Glomerular visceral epithelial cell (primary cell): ENCODE measurements around the gene CCDC28B.
A peak's percentile ranks its signal among the peaks of the same experiment; 100 is the strongest.

Experiments
- DNase-seq: peaks from one replicate; pipeline ENCODE4 v3.0.0-alpha.2; 2016; ENCODE audit errors: extremely low spot score

Gene CCDC28B

GRCh38 chr1:32194984-32195383 lies 5.4 kb upstream of the CCDC28B start:
- no peak for DNase-seq

GRCh38 chr1:32195531-32195930 lies 4.9 kb upstream of the CCDC28B start:
- DNase-seq, result no peak

GRCh38 chr1:32195972-32196823 lies 4.2 kb upstream of the CCDC28B start:
- DNase-seq, result no peak

GRCh38 chr1:32197074-32197473 lies 3.3 kb upstream of the CCDC28B start:
- DNase-seq, result peak; percentile 30

GRCh38 chr1:32197837-32198236 lies 2.6 kb upstream of the CCDC28B start:
- DNase-seq, result no peak

- no peak for DNase-seq
Measured at GRCh38 chr1:32198237-32199042, 2.0 kb upstream of the CCDC28B start.

- no peak for DNase-seq
Measured at GRCh38 chr1:32199043-32199716, 1.2 kb upstream of the CCDC28B start.

GRCh38 chr1:32199717-32200072 lies 700 bp upstream of the CCDC28B start:
- no peak for DNase-seq

- DNase-seq, result peak; percentile 44
Measured at GRCh38 chr1:32201011-32201855, 838 bp downstream of the CCDC28B start.

GRCh38 chr1:32204943-32205361 lies 4.6 kb downstream of the CCDC28B start:
- DNase-seq, result no peak

- peak; percentile 87 for DNase-seq
Measured at GRCh38 chr1:32205401-32206370, 5.3 kb downstream of the CCDC28B start, which contains the start of gene IQCC. TSS of gene IQCC (plus strand) at chr1:32205671. CDS start at chr1:32205682, 11 bp downstream.

- no peak for DNase-seq
Measured at GRCh38 chr1:32208469-32208868, 8.1 kb downstream of the CCDC28B start.

GRCh38 chr1:32208891-32209328 lies 8.5 kb downstream of the CCDC28B start, which contains the start of gene DCDC2B:
TSS of gene DCDC2B (plus strand) at chr1:32209089. CDS start at chr1:32209094, 5 bp downstream.
- peak; percentile 88 for DNase-seq

GRCh38 chr1:32215629-32216480 lies 15.5 kb downstream of the CCDC28B start:
- peak; percentile 67 for DNase-seq

- no peak for DNase-seq
Measured at GRCh38 chr1:32216566-32216965, 16.2 kb downstream of the CCDC28B start.

GRCh38 chr1:32219022-32219421 lies 18.6 kb downstream of the CCDC28B start:
- no peak for DNase-seq

GRCh38 chr1:32220746-32221580 lies 20.6 kb downstream of the CCDC28B start:
- DNase-seq, result peak; percentile 72

- no peak for DNase-seq
Measured at GRCh38 chr1:32221581-32221979, 21.2 kb downstream of the CCDC28B start.
